Endothelial cell of umbilical vein (primary cell): ENCODE data around the gene PIK3AP1. TPM values are rescaled to one million over a fixed set of nuclear protein-coding genes. Genes with fewer than 3 reads are reported as not detected.

Experiments
- BruUV-seq: library from RNA; stranded (reverse); fragments of 400-500 nt; replicated peaks from 2 replicates; lab custom pipeline; 2021; lab: Mats Ljungman, UMichigan
- CTCF ChIA-PET: fragments of 300-600, 350-600 bp; sonication (Branson Sonifier 250); formaldehyde crosslinking; loops from one replicate; lab custom pipeline; 2021; ENCODE audit warnings: antibody characterized with exemption, inconsistent platforms; lab: Charles Lee
- POLR2A ChIA-PET: fragments of 300-600, 350-600 bp; sonication (Branson Sonifier 250); formaldehyde crosslinking; loops from one replicate; lab custom pipeline; 2021; ENCODE audit warnings: antibody characterized with exemption, inconsistent platforms; lab: Charles Lee
- DNase-seq: peaks from one replicate; pipeline ENCODE4 v3.0.0-alpha.2; 2011; ENCODE audit warnings: low read depth, low spot score
- FAIRE-seq: peaks from 2 replicates; lab custom pipeline; 2011; peaks lifted over from hg19 to GRCh38; lab: Jason Lieb, UNC
- H2AFZ ChIP-seq: 2 replicates; pipeline ENCODE4 v1.6.0; 2012; ENCODE audit warnings: low read depth, low read length, control low read depth, inconsistent platforms
- H3K27ac ChIP-seq: 2 replicates; pipeline ENCODE4 v1.5.1; 2011; ENCODE audit warnings: low read depth, mild to moderate bottlenecking, control low read depth, low read length, moderate library complexity; ENCODE audit not compliant: insufficient read depth
- H3K27me3 ChIP-seq, 2 experiments: 2 replicates each; pipeline versions ENCODE4 v1.6.0 to v1.6.1; 2011; ENCODE audit warnings: low read length in 2 of 2, mixed read lengths in 1 of 2; ENCODE audit not compliant: control insufficient read depth in 2 of 2, insufficient read depth in 2 of 2
- H3K36me3 ChIP-seq, 2 experiments: 2 replicates in 1 of 2; 3 replicates in 1 of 2; pipeline ENCODE4 v1.5.1; 2011; ENCODE audit warnings: low read length in 2 of 2, mild to moderate bottlenecking in 1 of 2, moderate library complexity in 1 of 2; ENCODE audit not compliant: control insufficient read depth in 2 of 2, insufficient read depth in 2 of 2; ENCODE audit errors: extremely low read depth in 1 of 2
- H3K4me1 ChIP-seq: 3 replicates; pipeline ENCODE4 v1.5.1; 2011; ENCODE audit warnings: mild to moderate bottlenecking, low read length; ENCODE audit not compliant: control insufficient read depth, insufficient read depth; ENCODE audit errors: extremely low read depth
- H3K4me2 ChIP-seq: 2 replicates; pipeline ENCODE4 v1.6.1; 2011; ENCODE audit warnings: low read length, control low read depth, mixed read lengths; ENCODE audit not compliant: insufficient read depth
- H3K4me3 ChIP-seq, 3 experiments: fragments of 200-600 bp in 1 of 3; sonication (generic), shearing (Covaris generic) in 1 of 3; replicated peaks in 1 of 3; 2 replicates each; pipeline ENCODE4 v1.5.1; 2011 to 2016; ENCODE audit warnings: control low read depth in 3 of 3, low read length in 3 of 3, mild to moderate bottlenecking in 2 of 3, inconsistent platforms in 1 of 3, low read depth in 1 of 3, moderate library complexity in 1 of 3; ENCODE audit not compliant: insufficient read depth in 1 of 3
- H3K79me2 ChIP-seq: 2 replicates; pipeline ENCODE4 v1.6.0; 2012; ENCODE audit warnings: low read length, inconsistent platforms; ENCODE audit not compliant: control insufficient read depth, insufficient read depth
- H3K9ac ChIP-seq: replicated peaks from 2 replicates; pipeline ENCODE3; 2011; ENCODE audit warnings: low read length, control low read depth; ENCODE audit not compliant: insufficient read depth; ENCODE audit errors: extremely low read depth
- H3K9me1 ChIP-seq: replicated peaks from 3 replicates; pipeline ENCODE4 v1.6.0; 2011; ENCODE audit warnings: mild to moderate bottlenecking, low read length; ENCODE audit not compliant: control insufficient read depth, insufficient read depth; ENCODE audit errors: extremely low read depth
- H3K9me3 ChIP-seq: replicated peaks from 2 replicates; pipeline ENCODE4 v1.5.1; 2012; ENCODE audit warnings: low read length, inconsistent platforms; ENCODE audit not compliant: control insufficient read depth, insufficient read depth
- H4K20me1 ChIP-seq: replicated peaks from 2 replicates; pipeline ENCODE3; 2011; ENCODE audit warnings: mild to moderate bottlenecking, low read length; ENCODE audit not compliant: control insufficient read depth, insufficient read depth; ENCODE audit errors: extremely low read depth
- JUN ChIP-seq: IDR thresholded peaks from 2 replicates; pipeline ENCODE4 v1.6.1; 2011; ENCODE audit warnings: borderline replicate concordance, low read depth; ENCODE audit not compliant: insufficient read length, insufficient read depth
- MYC ChIP-seq: IDR thresholded peaks from one replicate; pipeline ENCODE4 v1.6.1; 2011; ENCODE audit warnings: mild to moderate bottlenecking, low read depth, low read length
- dilution Hi-C: fragments of 300-500 bp; cut with MboI; formaldehyde crosslinking; loops from one replicate; pipeline ENCODE4 v1.15.0; 2019; ENCODE audit warnings: low sequenced_read_pairs; ENCODE audit not compliant: extremely low pct_ligation_motif_present
- intact Hi-C: fragments of 100-400 bp; cut with micrococcal nuclease; formaldehyde crosslinking; loops from one replicate; pipeline ENCODE4 v1.10.0; 2022
- polyA plus RNA-seq, 4 experiments: library from polyadenylated mRNA; depleted of rRNA in 3 of 4; stranded (reverse) in 3 of 4; unstranded in 1 of 4; fragments of >200 nt; gene quantifications; 2 replicates each; pipeline versions ENCODE4 v1.2.1 to v1.2.3, GENCODE V29; 2011 to 2012; ENCODE audit warnings: missing spikeins in 1 of 4
- total RNA-seq: library from RNA; stranded (reverse); gene quantifications from 2 replicates; pipeline ENCODE4 v1.2.3, GENCODE V29; 2021
- TF ChIP-seq, protein P1 (sequence below), 2 donors: IDR thresholded peaks; 1 replicate in 1 of 2; 2 replicates in 1 of 2; pipeline ENCODE4 v1.5.1; 2011; ENCODE audit warnings: low read length in 2 of 2, mild to moderate bottlenecking in 2 of 2, moderate library complexity in 2 of 2, control low read depth in 1 of 2, inconsistent platforms in 1 of 2, low read depth in 1 of 2; ENCODE audit not compliant: insufficient read depth in 1 of 2; ENCODE audit errors: extremely low read depth in 1 of 2

The PIK3AP1 gene
- total and polyA plus RNA-seq, 2 donors (not counting 3 experiments of a cell fraction or from before 2014, with no cell fraction given) = 0.04 TPM; not detected in 1

DNA sequence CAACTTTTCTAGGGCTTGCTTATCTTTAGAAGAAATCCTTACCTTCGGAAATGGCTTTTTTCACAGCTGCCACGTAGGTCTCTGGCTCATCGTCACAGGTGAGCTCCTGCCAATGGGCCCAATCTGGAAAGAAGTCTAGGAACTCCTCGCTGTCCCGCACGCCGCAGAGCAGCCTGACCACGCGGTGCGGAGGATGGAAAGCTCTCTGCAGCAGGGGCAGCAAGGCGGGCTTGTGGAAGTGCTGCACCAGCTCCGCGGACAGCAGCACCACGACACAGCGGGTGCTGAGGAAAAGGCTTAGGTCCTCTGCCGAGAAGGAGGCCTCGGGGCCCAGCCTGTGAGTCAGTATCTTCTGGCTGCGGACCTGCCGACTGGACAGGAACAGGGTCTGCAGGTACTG is 10.8 kb downstream of the PIK3AP1 start:
- Histone ChIP-seq H3K4me1 (no peaks in the 10 kb centered on the region), H3K9me1 (no peaks in the 10 kb centered on the region), H3K79me2 (no peaks in the 10 kb centered on the region), H3K36me3 (no peaks in the 10 kb centered on the region), H3K27ac (no peak overlapping the region), H4K20me1 (no peaks in the 10 kb centered on the region), H3K4me3 (no peak overlapping the region), H3K27me3 (no peaks in the 10 kb centered on the region), H3K9me3 (no peaks in the 10 kb centered on the region), H3K9ac (no peak overlapping the region), H3K4me2 (no peak overlapping the region), H2AFZ (no peak overlapping the region)
- no peak for TF ChIP-seq JUN
- TF ChIP-seq, protein P1, sequence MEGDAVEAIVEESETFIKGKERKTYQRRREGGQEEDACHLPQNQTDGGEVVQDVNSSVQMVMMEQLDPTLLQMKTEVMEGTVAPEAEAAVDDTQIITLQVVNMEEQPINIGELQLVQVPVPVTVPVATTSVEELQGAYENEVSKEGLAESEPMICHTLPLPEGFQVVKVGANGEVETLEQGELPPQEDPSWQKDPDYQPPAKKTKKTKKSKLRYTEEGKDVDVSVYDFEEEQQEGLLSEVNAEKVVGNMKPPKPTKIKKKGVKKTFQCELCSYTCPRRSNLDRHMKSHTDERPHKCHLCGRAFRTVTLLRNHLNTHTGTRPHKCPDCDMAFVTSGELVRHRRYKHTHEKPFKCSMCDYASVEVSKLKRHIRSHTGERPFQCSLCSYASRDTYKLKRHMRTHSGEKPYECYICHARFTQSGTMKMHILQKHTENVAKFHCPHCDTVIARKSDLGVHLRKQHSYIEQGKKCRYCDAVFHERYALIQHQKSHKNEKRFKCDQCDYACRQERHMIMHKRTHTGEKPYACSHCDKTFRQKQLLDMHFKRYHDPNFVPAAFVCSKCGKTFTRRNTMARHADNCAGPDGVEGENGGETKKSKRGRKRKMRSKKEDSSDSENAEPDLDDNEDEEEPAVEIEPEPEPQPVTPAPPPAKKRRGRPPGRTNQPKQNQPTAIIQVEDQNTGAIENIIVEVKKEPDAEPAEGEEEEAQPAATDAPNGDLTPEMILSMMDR (IDR thresholded peaks at IDR 0.05; ENCODE audit: extremely low read depth in 1 of 2, insufficient read depth in 1 of 2, low read depth in 1 of 2, low read length in 2 of 2) = no peak
- no peak for TF ChIP-seq MYC
- DNase-seq (no peak), FAIRE-seq (no peak)
- dilution Hi-C loops (no loop called here), intact Hi-C loops (no loop called here)
- POLR2A ChIA-PET = no interaction called here
- CTCF ChIA-PET = no interaction called here
- BruUV-seq = no TSS peak

DNA sequence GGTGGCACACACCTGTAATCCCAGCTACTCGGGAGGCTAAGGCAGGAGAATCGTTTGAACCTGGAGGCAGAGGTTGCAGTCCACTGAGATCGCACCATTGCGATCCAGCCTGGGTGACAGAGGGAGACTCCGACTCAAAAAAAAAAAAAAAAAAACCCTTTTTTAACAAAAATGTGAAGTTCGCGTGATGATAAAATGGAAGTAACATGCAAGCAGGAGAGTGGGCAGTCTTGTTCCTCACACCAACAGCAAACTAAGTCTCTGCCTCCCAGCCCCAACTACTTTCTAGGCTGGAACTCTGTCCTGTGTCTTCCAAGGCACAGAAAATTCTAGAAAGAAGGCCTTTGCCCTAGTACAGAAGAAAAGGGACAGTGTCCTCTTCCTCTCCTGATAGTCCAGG is 11.3 kb downstream of the PIK3AP1 start:
- Histone ChIP-seq H2AFZ (no peak overlapping the region), H3K27ac (no peak overlapping the region), H3K9ac (no peak overlapping the region), H3K9me1 (no peaks in the 10 kb centered on the region), H3K36me3 (no peaks in the 10 kb centered on the region), H3K27me3 (no peaks in the 10 kb centered on the region), H3K4me2 (no peak overlapping the region), H4K20me1 (no peaks in the 10 kb centered on the region), H3K9me3 (no peaks in the 10 kb centered on the region), H3K4me3 (no peak overlapping the region), H3K4me1 (no peaks in the 10 kb centered on the region), H3K79me2 (no peaks in the 10 kb centered on the region)
- FAIRE-seq (no peak), DNase-seq (no peak)
- no peak for TF ChIP-seq JUN
- ChIA-PET CTCF (interaction anchor here (0.6 to 0.7 kb wide), 2 partner anchors 29 to 330 kb away, joined by 3 read pairs; no protein-coding TSS in a partner anchor), POLR2A (no interaction called here)
- dilution Hi-C loops (no loop called here), intact Hi-C loops (no loop called here)
- BruUV-seq = no TSS peak
